Stimulated activated naive CD8-positive, alpha-beta T cell treated with anti-CD3 and anti-CD28 coated beads, Interleukin-15, Interleukin-2, amounts not matched to agents 100 ng/mL and 50 ng/mL, for 24 hours (primary cell): Measurements from ENCODE around the gene MRPL39.

ENCODE experiments used
- H3K27ac Mint-ChIP-seq: one replicate; pipeline ENCODE4 v1.8.0; 2021; ENCODE audit warnings: mild to moderate bottlenecking, mixed read lengths
- H3K27me3 Mint-ChIP-seq: one replicate; pipeline ENCODE4 v1.8.0; 2021; ENCODE audit warnings: mixed read lengths
- H3K36me3 Mint-ChIP-seq: one replicate; pipeline ENCODE4 v1.8.0; 2021; ENCODE audit warnings: low read depth, mixed read lengths
- H3K4me1 Mint-ChIP-seq: one replicate; pipeline ENCODE4 v1.8.0; 2021; ENCODE audit warnings: low read depth, mixed read lengths
- H3K4me3 Mint-ChIP-seq: one replicate; pipeline ENCODE4 v1.8.0; 2021; ENCODE audit warnings: mild to moderate bottlenecking, mixed read lengths
- H3K9me3 Mint-ChIP-seq: one replicate; pipeline ENCODE4 v1.8.0; 2021; ENCODE audit warnings: mixed read lengths

The MRPL39 gene

DNA sequence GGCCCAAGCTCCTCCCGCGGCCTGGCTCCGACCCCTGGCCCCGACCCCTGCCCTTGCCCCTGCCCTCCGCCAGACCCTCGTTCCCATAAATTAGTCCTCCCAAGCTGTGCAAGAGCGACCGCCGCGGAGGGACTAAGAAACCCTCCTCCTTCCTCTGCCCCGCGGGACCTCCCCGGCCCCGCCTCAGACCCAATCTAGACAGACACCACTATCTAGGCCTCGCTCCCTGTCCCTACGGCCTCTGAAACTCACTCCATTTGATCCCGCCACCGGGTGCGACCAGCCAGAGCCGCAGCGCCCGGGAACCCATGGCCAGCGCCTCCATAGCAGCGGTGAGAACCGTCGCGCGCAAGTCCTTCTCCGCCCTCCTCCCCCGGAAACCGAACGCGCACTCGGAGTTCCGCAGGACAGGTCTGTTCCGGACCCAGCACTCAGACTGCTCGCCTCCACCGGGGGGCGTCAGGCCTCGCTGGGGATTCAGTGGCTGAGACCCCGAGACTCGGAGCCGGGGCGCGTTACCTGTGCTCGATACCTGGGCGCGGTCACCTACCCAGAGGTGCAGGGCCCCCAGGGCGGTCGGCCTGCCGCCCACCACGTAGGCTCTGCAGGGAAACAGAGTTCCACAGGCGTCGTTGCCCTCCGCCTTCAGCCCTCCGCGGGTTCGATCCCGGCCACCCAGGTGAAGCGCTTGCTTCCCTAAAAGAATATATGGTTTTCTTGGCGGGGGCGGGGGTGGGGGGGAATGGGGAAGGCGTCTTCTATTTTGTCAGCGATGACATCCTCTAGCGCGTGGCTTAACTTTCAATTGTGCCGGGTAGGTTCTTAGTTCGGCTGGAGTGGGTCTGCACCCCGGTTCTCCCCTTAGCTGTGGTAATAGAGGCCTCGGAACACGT, at the start of gene MRPL39:
Gene MRPL39 (minus strand): TSS at position 331 of the 893 bp plus-strand sequence. CDS start 6 bp downstream, at position 325.
- Mint-ChIP-seq H3K27me3 (no peaks in the 10 kb centered on the region), H3K27ac (peak within 1 kb of the TSS; percentile 99), H3K4me1 (peaks cover 45% of the 10 kb centered on the region), H3K36me3 (peaks cover 26% of the 10 kb centered on the region), H3K9me3 (no peaks in the 10 kb centered on the region), H3K4me3 (peak within 1 kb of the TSS; percentile 99)

DNA sequence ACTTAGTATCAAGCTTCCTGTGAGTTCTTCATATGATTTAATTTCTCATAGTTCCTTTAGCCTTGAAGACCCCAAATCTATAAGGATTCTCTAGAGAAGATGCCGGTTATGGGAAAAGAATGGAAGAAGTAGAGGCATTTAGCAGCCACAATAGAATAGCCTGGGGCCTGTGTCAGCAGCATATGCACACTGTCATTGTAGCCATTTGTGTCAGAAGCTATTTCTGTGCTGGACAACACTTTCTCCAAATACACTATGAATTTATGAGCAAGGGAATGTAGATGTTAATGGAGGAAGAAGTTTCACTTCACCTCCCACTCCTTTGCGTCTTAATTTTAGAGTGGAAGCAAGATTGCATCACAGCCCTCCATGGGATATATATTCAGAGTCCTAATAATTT, 49.1 kb upstream of the MRPL39 start:
- no peak overlapping the region for H3K4me3 Mint-ChIP-seq
- H3K36me3 Mint-ChIP-seq = no peaks in the 10 kb centered on the region
- H3K27me3 Mint-ChIP-seq = no peaks in the 10 kb centered on the region
- no peak overlapping the region for H3K27ac Mint-ChIP-seq
- no peaks in the 10 kb centered on the region for H3K4me1 Mint-ChIP-seq
- H3K9me3 Mint-ChIP-seq = peaks cover 4% of the 10 kb centered on the region

GRCh38 chr21:25649146-25649545, 41.9 kb upstream of the MRPL39 start:
- Mint-ChIP-seq H3K36me3 (no peaks in the 10 kb centered on the region), H3K9me3 (no peaks in the 10 kb centered on the region), H3K27me3 (peaks cover 7% of the 10 kb centered on the region), H3K4me1 (peaks cover 6% of the 10 kb centered on the region), H3K4me3 (no peak overlapping the region), H3K27ac (no peak overlapping the region)

- H3K4me1 Mint-ChIP-seq = peaks cover 6% of the 10 kb centered on the region
- H3K9me3 Mint-ChIP-seq = no peaks in the 10 kb centered on the region
- no peaks in the 10 kb centered on the region for H3K36me3 Mint-ChIP-seq
- no peak overlapping the region for H3K27ac Mint-ChIP-seq
- H3K4me3 Mint-ChIP-seq = no peak overlapping the region
- peaks cover 7% of the 10 kb centered on the region for H3K27me3 Mint-ChIP-seq
Observed at GRCh38 chr21:25647647-25648046, 40.4 kb upstream of the MRPL39 start.

GRCh38 chr21:25646474-25646873, 39.2 kb upstream of the MRPL39 start:
- H3K9me3 Mint-ChIP-seq = no peaks in the 10 kb centered on the region
- H3K27me3 Mint-ChIP-seq = peaks cover 11% of the 10 kb centered on the region
- no peak overlapping the region for H3K27ac Mint-ChIP-seq
- H3K4me1 Mint-ChIP-seq = peaks cover 6% of the 10 kb centered on the region
- no peak overlapping the region for H3K4me3 Mint-ChIP-seq
- no peaks in the 10 kb centered on the region for H3K36me3 Mint-ChIP-seq

- no peak overlapping the region for H3K27ac Mint-ChIP-seq
- peaks cover 16% of the 10 kb centered on the region for H3K4me1 Mint-ChIP-seq
- H3K9me3 Mint-ChIP-seq = no peaks in the 10 kb centered on the region
- H3K36me3 Mint-ChIP-seq = no peaks in the 10 kb centered on the region
- no peak overlapping the region for H3K4me3 Mint-ChIP-seq
- peaks cover 24% of the 10 kb centered on the region for H3K27me3 Mint-ChIP-seq
Observed at GRCh38 chr21:25643486-25643885, 36.2 kb upstream of the MRPL39 start.

DNA sequence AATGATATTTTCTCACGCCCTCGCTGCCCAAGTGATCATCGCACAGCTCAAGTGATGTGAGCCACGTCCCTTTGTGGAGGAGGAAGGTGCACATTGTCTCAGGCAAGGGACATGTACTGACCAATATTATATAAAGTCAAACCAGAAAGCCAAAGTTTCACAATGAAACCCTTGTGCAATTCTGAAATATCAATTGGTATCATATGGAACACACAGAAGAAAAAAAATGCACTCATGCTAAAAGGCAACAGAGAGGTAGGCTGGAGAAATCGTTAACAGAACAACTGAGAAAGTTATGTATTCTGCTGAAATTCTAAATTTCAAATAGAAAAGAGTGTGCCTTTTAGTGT, 33.6 kb upstream of the MRPL39 start:
- H3K27me3 Mint-ChIP-seq = peaks cover 41% of the 10 kb centered on the region
- H3K4me1 Mint-ChIP-seq = peaks cover 21% of the 10 kb centered on the region
- peak overlapping the region; percentile 47 for H3K27ac Mint-ChIP-seq
- H3K4me3 Mint-ChIP-seq = peak overlapping the region; percentile 73
- no peaks in the 10 kb centered on the region for H3K9me3 Mint-ChIP-seq
- H3K36me3 Mint-ChIP-seq = no peaks in the 10 kb centered on the region

DNA sequence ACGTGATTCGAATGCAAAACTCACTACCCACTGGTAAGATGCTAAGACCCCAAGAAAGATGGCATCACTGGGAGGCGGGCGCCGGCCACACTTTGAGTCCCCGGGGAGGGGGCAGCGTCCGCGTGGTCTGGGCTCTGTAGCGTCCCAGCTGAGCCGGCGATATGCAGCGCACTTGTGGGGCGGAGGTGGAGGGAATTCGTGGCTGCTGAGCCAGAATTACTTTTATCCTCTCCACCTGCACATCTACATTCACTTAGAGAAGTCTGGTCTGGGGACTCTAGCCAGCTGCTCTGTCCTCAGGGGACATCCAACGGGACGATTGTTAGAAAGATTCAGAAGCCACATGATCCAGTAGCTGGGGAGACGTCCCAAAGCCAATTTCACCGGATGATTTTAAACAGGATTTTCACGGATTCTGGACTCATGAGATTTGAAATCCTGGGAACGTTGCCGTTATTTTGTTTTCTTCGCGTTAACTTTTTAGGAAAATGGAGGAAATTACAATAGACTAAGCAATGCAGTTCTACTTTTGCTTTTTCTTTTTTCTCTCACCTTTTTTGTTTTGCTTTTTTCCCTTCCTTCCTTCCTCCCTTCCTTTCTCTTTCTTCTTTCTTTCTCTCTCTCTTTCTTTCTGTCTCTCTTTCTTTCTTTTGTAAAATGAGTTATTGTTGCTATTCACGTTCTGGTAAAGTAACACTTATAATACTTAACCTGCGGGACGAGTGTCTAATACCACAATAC, 33.1 kb upstream of the MRPL39 start:
- Mint-ChIP-seq H3K27me3 (peaks cover 43% of the 10 kb centered on the region), H3K27ac (peak overlapping the region; percentile 47), H3K36me3 (no peaks in the 10 kb centered on the region), H3K4me3 (peak overlapping the region; percentile 73), H3K9me3 (no peaks in the 10 kb centered on the region), H3K4me1 (peaks cover 23% of the 10 kb centered on the region)

GRCh38 chr21:25639551-25640201, 32.4 kb upstream of the MRPL39 start:
- peaks cover 48% of the 10 kb centered on the region for H3K27me3 Mint-ChIP-seq
- no peak overlapping the region for H3K27ac Mint-ChIP-seq
- peak overlapping the region; percentile 73 for H3K4me3 Mint-ChIP-seq
- no peaks in the 10 kb centered on the region for H3K9me3 Mint-ChIP-seq
- peaks cover 25% of the 10 kb centered on the region for H3K4me1 Mint-ChIP-seq
- H3K36me3 Mint-ChIP-seq = no peaks in the 10 kb centered on the region

- peaks cover 25% of the 10 kb centered on the region for H3K4me1 Mint-ChIP-seq
- H3K27me3 Mint-ChIP-seq = peaks cover 48% of the 10 kb centered on the region
- no peaks in the 10 kb centered on the region for H3K9me3 Mint-ChIP-seq
- peak within 1 kb of the TSS; percentile 73 for H3K4me3 Mint-ChIP-seq
- no peaks in the 10 kb centered on the region for H3K36me3 Mint-ChIP-seq
- peak within 1 kb of the TSS; percentile 4 for H3K27ac Mint-ChIP-seq
Observed at GRCh38 chr21:25638660-25639550, 31.6 kb upstream of the MRPL39 start, which contains the start of gene JAM2. TSS of gene JAM2 (plus strand) at chr21:25639258. CDS start at chr21:25639822, 564 bp downstream.

GRCh38 chr21:25637851-25638659, 30.8 kb upstream of the MRPL39 start:
- no peaks in the 10 kb centered on the region for H3K9me3 Mint-ChIP-seq
- no peaks in the 10 kb centered on the region for H3K36me3 Mint-ChIP-seq
- H3K4me1 Mint-ChIP-seq = peaks cover 25% of the 10 kb centered on the region
- H3K27ac Mint-ChIP-seq = no peak overlapping the region
- peak overlapping the region; percentile 73 for H3K4me3 Mint-ChIP-seq
- H3K27me3 Mint-ChIP-seq = peaks cover 48% of the 10 kb centered on the region

GRCh38 chr21:25636727-25637126, 29.4 kb upstream of the MRPL39 start:
- Mint-ChIP-seq H3K27ac (no peak overlapping the region), H3K4me3 (no peak overlapping the region), H3K9me3 (no peaks in the 10 kb centered on the region), H3K4me1 (peaks cover 25% of the 10 kb centered on the region), H3K36me3 (no peaks in the 10 kb centered on the region), H3K27me3 (peaks cover 47% of the 10 kb centered on the region)

- Mint-ChIP-seq H3K27ac (no peak overlapping the region), H3K4me3 (no peak overlapping the region), H3K36me3 (no peaks in the 10 kb centered on the region), H3K4me1 (peaks cover 21% of the 10 kb centered on the region), H3K27me3 (peaks cover 36% of the 10 kb centered on the region), H3K9me3 (no peaks in the 10 kb centered on the region)
Observed at GRCh38 chr21:25635310-25635709, 28.0 kb upstream of the MRPL39 start.
